HG03558 (cell line): Measurements from ENCODE around the gene HP1BP3.
"Not testable (repeated sequence)": the region's sequence is repeated elsewhere in the genome, so short reads cannot be mapped to it uniquely, and the experiment has no call there.

ENCODE experiments used
- ATAC-seq: cut with Tn5 transposase; IDR thresholded peaks from one replicate; pipeline ENCODE4 v1.9.1; 2021; ENCODE audit warnings: moderate number of reproducible peaks; ENCODE audit not compliant: unreplicated experiment; ENCODE audit errors: extremely low read depth

Gene HP1BP3

GRCh38 chr1:20728371-20729154 is 58.5 kb downstream of the HP1BP3 start:
- ATAC-seq: no peak

DNA sequence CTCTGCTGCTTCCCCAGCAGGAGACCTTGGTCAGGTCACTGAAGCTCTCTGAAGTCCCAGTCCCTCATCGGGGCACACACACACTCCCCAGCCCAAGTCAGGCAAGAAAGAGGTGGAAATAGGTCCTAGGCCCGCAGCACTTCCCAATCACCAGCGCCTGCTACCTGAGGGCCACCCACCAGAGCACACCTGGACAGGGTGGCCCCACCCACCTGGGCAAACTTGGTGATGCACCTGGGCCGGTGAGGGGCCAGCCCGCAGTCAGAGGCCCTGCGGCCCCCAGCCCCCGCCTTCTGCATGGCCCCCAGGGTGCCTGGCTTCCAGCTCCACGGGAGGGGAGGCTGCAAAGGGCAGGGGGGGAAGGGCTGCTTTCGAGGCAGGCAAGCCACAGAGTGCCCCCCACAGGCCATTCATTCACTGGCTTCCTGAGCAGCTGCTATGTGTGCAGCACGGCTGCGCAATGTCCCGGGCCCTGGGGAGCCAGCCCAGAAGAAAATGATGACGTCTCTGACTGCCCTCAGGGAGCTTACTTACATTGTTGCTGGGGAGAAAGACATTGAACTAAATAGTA is 59.3 kb downstream of the HP1BP3 start:
- ATAC-seq: no peak

DNA sequence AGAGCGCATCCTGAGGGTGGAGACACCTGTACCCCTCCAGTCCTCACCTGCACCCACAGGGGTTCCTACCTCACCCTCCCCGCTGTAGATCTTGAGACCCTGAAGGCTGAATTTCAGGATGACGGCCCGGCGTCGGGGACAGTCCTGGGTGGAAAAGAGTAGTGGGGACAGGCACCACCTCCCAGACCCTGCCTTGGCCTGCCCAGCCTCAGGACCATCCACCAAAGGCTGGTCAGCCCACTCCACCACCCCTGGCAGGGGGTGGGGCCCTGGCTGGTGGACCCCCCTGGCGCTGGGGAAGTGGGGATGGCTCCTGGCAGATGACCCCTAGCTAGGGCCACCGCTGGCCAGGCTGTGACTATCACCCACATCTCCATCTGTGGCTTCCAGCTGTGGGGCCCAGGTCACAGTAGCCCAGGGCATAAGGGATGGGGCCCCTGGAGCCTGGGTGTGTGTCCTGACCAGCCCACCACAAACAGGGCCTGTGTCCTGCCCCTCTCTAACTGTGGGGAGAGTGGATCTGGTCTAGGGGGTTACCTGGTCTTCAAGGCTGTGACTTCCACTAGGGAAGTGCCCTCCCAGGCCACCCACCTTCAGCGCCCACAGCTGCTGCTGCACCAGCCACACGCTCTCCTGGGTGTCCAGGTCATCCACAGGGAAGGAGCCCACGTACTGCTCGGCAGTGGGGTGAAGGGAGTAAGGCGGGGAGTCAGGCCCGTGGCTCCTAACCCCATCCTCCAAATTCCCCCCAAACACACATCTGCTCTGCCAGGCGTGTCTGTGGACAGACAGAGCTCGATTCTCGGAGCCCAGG is 60.0 kb downstream of the HP1BP3 start:
- no peak for ATAC-seq

DNA sequence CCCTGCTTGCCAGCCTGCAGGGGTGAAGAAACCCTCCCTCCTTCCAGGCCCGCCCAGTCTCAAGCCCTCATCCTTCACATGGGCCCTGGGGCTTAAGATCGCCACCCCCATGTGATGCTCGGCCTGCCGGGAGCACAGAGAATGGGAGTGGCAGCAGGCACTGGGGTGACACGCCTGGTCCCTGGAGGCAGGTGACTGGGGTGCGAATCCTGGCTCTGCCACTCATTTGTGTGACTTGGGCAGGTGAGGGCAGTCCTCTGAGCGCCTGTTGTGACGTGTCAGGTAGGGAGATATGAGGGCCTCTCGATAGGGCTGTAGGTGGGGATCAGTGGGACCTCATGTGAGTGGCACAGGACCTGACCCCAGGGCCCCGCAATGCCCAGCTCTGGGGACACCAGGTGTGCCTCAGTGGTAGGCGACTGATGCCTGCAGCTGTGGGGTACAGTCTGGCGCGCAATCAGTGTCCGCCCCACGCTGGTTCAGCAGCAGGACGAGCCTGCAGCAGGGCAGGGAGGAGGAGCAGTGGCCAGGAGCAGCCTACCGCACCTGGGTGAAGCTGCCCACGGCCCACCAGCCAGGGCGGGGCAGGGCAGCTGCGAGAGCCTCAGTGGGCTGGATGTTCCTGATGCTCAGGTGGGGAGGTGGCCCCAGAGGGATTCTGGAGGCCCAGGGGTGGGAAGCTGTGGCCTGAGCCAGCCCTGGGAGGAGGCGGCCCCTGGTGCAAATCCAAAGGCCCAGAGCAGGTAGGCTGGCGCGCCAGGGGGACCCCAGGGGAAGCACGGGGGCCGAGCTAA is 60.8 kb downstream of the HP1BP3 start:
- no peak for ATAC-seq

GRCh38 chr1:20725189-20726117 is 61.7 kb downstream of the HP1BP3 start:
- ATAC-seq: no peak

GRCh38 chr1:20724364-20725188 is 62.5 kb downstream of the HP1BP3 start:
- no peak for ATAC-seq

- no peak for ATAC-seq
These were observed 63.4 kb downstream of the HP1BP3 start for GRCh38 chr1:20723537-20724363.

GRCh38 chr1:20723159-20723536 is 64.0 kb downstream of the HP1BP3 start:
- no peak for ATAC-seq

DNA sequence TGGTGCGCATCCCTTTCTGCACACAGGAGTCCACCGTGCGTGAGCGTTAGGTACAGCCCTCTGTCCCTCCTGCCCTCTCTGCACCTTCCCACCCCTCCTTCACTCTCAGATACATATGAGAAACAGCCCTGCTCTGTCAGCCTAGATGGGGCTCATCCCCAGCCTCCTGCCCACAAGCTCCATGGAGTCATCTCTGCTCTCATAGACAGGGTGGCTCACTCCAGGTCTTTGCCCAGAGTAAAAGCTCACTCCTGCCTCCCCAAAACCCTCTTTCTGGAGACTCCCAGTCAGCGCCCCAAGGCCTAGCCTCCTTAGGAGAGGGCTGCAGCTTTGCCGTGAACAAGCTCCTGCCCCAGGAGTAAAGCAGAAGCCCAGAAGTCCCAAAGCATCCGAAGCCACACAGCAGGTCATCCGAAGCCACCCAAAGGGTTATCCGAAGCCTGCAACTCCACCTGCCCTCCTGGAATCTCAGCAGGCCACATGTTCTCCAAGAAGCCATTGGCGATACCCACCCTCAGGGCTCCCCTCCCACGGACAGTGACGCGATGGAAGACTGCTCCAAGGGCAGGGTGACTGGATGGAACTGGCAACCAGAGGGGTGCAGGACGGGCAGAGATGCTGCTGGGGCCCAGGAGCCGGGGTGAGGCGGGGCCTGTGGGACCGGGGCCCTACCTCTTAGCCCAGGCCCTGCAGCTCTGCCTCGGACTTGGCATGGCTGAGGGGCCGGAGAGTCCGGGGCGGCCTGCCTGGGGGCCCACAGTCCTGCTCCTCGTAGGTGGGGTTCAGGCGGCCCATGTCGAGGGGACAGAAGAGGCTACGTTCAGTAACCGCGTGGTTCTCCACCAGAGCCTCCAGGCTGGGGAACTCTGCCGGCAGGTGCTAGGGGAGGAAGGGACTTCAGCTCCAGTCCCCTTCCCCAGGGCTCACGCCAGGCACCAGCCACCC is 65.7 kb downstream of the HP1BP3 start:
- ATAC-seq: no peak

DNA sequence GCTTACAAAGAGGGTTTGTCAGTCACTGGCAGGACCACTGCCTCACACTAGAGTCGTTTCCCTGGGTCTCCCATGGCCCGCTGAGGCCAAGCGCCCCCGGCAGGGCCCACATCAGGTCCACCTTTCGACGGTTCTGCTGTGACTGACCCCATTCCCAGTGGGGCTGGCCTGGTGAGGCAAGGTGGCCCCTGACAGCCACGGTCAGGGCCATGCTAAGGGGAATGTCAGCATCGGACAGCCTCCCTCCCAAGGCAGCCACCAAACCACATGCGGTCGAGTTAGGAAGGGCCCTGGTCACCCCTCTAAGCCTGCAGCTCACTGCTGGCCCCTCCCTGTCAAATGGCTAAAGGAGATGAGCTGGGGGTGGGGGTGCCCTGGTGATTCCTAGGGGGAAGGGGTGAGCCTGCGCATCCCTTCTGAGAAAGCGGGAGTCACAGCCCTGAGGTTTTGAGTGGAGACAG is 66.4 kb downstream of the HP1BP3 start:
- ATAC-seq: no peak

DNA sequence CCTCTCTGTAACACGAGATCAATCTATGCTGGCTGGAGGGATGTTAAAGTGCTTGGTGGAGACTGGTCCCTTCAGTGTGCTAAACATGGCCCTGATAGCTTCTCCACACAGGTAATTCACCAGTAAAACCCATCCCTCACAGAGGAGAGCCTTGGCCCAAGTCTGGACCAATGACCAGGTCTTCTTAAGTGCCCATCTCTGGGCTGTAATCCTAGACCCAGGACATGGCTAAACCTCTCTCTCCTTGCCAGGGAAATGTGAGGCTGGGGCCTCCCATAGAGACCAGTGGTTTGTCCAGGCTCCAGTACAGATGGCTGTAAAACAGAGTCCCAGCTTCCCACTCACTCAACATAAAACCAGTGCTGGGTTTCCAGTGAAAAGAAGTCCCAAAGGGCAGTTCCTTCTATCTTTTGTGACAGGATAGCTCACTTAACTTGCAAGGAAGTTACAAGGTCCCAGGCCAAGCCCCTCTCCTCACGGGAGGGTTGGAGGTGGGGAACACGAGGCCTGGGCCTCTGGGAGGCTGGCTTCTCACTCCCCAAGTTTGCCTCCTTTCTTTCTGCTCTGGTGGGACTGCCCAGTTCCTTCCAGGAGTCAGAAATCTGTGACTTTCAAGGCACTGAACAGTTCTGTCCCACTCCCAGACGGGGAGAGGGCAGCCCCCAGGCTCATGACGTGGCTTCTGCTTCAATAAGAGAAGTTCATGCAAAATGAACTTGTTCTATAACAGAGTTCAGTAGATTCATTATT is 67.1 kb downstream of the HP1BP3 start:
- ATAC-seq: no peak

- no peak for ATAC-seq
These were observed 67.8 kb downstream of the HP1BP3 start for GRCh38 chr1:20719261-20719660.

- ATAC-seq: not testable (repeated sequence)
These were observed 68.7 kb downstream of the HP1BP3 start for GRCh38 chr1:20718343-20718882.

GRCh38 chr1:20717452-20718342 is 69.4 kb downstream of the HP1BP3 start, which contains the start of gene KIF17:
TSS of gene KIF17 (minus strand) at chr1:20718007. CDS start at chr1:20717706, 301 bp downstream.
- ATAC-seq: no peak
